Adipocyte (in vitro differentiated cells): ENCODE measurements around the gene RHOBTB3.

Experiments used
- DNase-seq: peaks from one replicate; pipeline ENCODE4 v3.0.0-alpha.2; 2015; ENCODE audit warnings: low read depth
- H3K27me3 ChIP-seq: replicated peaks from 2 replicates; pipeline ENCODE4 v1.7.0; 2013; ENCODE audit warnings: mild to moderate bottlenecking, low read length, moderate library complexity; ENCODE audit not compliant: control insufficient read depth, insufficient read depth
- H3K36me3 ChIP-seq: 2 replicates; pipeline ENCODE4 v1.7.0; 2013; ENCODE audit warnings: low read length, mild to moderate bottlenecking, moderate library complexity; ENCODE audit not compliant: control insufficient read depth, insufficient read depth, severe bottlenecking
- H3K4me1 ChIP-seq: 2 replicates; pipeline ENCODE4 v1.7.0; 2013; ENCODE audit warnings: mild to moderate bottlenecking, low read length, moderate library complexity; ENCODE audit not compliant: control insufficient read depth, insufficient read depth
- H3K4me3 ChIP-seq: 2 replicates; pipeline ENCODE4 v1.7.0; 2013; ENCODE audit warnings: mild to moderate bottlenecking, low read length, moderate library complexity
- H3K9ac ChIP-seq: 2 replicates; pipeline ENCODE4 v1.7.0; 2013; ENCODE audit warnings: mild to moderate bottlenecking, low read length, moderate library complexity
- H3K9me3 ChIP-seq: 2 replicates; pipeline ENCODE4 v1.7.0; 2013; ENCODE audit warnings: mild to moderate bottlenecking, low read length, moderate library complexity; ENCODE audit not compliant: control insufficient read depth

The RHOBTB3 gene

GRCh38 chr5:95816776-95817175 lies 85.6 kb downstream of the RHOBTB3 start:
- DNase-seq = no peak
- Histone ChIP-seq H3K9me3 (no peaks in the 10 kb centered on the region), H3K9ac (no peak overlapping the region), H3K4me1 (peaks cover 35% of the 10 kb centered on the region), H3K4me3 (no peak overlapping the region), H3K36me3 (peaks cover 78% of the 10 kb centered on the region), H3K27me3 (no peaks in the 10 kb centered on the region)

- DNase-seq = no peak
- no peaks in the 10 kb centered on the region for H3K27me3 ChIP-seq
- peaks cover 30% of the 10 kb centered on the region for H3K4me1 ChIP-seq
- no peak overlapping the region for H3K9ac ChIP-seq
- H3K36me3 ChIP-seq = peaks cover 75% of the 10 kb centered on the region
- H3K9me3 ChIP-seq = no peaks in the 10 kb centered on the region
- peak overlapping the region; percentile 93 for H3K4me3 ChIP-seq
Observed at GRCh38 chr5:95817430-95817829, 86.3 kb downstream of the RHOBTB3 start.

DNA sequence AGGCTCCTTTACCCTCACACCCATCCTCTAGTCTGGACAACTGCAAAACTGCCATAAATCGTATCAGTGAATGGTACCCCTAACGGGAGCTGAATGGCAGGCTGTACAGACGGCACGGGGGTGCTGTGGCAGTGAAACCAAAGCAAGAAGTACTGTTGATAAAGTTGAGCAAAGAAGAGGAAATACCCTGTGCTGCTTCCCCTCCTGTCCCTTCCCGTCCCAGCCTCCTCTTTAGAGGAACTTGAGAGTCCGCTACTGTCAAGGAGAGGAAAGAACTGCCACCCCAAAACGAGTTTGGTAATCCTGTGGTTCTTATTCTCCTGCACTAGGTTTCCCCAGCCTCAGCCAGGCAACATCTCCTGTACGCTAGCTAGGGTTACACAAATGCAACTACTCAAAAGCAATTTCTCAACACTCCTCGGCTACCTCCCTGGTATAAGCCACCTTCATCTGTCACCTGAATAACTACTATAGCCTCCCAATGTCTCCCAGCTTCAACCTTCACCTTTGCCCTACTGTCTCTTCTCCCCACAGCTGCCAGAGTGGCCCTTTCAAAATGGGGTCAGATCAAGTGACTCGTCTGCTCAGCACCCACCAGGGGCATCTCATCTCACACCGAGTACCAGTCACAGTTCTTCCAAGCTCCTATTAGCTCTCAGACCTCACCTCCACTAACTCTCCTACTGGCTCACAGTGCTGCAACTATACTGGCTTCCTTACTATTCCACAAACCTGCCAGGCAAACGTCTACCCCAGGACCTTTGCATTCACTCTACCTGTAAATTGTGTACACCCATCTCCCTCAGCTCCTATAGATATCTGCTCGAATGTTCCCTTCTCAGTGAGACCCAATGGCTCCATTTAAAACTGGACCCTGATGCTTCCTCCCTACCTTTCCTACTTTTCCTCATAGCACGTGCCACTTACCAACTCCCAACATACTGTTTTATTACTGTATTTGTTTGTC lies 87.3 kb downstream of the RHOBTB3 start:
- Histone ChIP-seq H3K27me3 (no peaks in the 10 kb centered on the region), H3K4me1 (peaks cover 34% of the 10 kb centered on the region), H3K9me3 (no peaks in the 10 kb centered on the region), H3K36me3 (peaks cover 66% of the 10 kb centered on the region), H3K9ac (peak overlapping the region; percentile 42), H3K4me3 (peak overlapping the region; percentile 93)
- no peak for DNase-seq

GRCh38 chr5:95821110-95822021 lies 90.2 kb downstream of the RHOBTB3 start:
- peak overlapping the region; percentile 93 for H3K4me3 ChIP-seq
- H3K27me3 ChIP-seq = no peaks in the 10 kb centered on the region
- no peaks in the 10 kb centered on the region for H3K9me3 ChIP-seq
- peaks cover 37% of the 10 kb centered on the region for H3K36me3 ChIP-seq
- peaks cover 46% of the 10 kb centered on the region for H3K4me1 ChIP-seq
- DNase-seq = no peak
- peak overlapping the region; percentile 95 for H3K9ac ChIP-seq

- peak; percentile 82 for DNase-seq
- Histone ChIP-seq H3K9me3 (no peaks in the 10 kb centered on the region), H3K4me1 (peaks cover 47% of the 10 kb centered on the region), H3K9ac (peak overlapping the region; percentile 95), H3K4me3 (peak overlapping the region; percentile 93), H3K27me3 (no peaks in the 10 kb centered on the region), H3K36me3 (peaks cover 30% of the 10 kb centered on the region)
Observed at GRCh38 chr5:95822043-95822541, 91.0 kb downstream of the RHOBTB3 start.

GRCh38 chr5:95822542-95823181 lies 91.5 kb downstream of the RHOBTB3 start, which contains the start of gene GLRX:
TSS of gene GLRX (minus strand) at chr5:95822726. CDS start at chr5:95822662, 64 bp downstream.
- Histone ChIP-seq H3K4me3 (peak within 1 kb of the TSS; percentile 93), H3K36me3 (peaks cover 26% of the 10 kb centered on the region), H3K27me3 (no peaks in the 10 kb centered on the region), H3K9ac (peak within 1 kb of the TSS; percentile 95), H3K4me1 (peaks cover 42% of the 10 kb centered on the region), H3K9me3 (no peaks in the 10 kb centered on the region)
- peak; percentile 89 for DNase-seq

DNA sequence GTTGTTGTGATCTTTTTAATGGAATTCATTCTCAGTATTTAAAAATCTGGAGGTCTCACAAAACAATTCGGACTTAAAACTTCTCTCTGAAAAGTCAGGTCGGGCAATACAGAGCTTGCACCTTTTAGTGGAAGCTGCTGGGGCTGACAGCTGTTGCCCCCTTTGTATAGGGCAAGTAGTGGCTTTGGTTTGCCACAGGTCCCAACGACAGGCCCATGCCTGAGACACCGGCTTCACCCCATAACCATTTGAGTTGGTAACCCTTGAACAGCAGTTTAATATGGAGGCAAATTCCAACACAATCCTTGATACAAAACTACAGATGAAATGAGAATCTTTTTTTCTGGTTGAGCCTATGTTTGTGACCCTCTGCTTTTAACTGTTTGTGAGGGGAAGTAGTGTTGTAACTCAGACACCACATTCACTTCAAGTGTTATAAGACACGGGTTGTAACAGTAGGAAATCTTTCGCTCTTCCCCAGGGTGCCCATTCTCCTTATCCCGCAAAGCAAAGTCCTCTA lies 92.1 kb downstream of the RHOBTB3 start:
- H3K4me3 ChIP-seq = peak overlapping the region; percentile 93
- H3K9me3 ChIP-seq = no peaks in the 10 kb centered on the region
- H3K9ac ChIP-seq = peak overlapping the region; percentile 95
- no peak for DNase-seq
- H3K4me1 ChIP-seq = peaks cover 40% of the 10 kb centered on the region
- no peaks in the 10 kb centered on the region for H3K27me3 ChIP-seq
- H3K36me3 ChIP-seq = peaks cover 20% of the 10 kb centered on the region

GRCh38 chr5:95823738-95824609 lies 92.8 kb downstream of the RHOBTB3 start:
- H3K4me3 ChIP-seq = peak overlapping the region; percentile 93
- H3K9ac ChIP-seq = peak overlapping the region; percentile 95
- no peaks in the 10 kb centered on the region for H3K27me3 ChIP-seq
- H3K9me3 ChIP-seq = no peaks in the 10 kb centered on the region
- peaks cover 13% of the 10 kb centered on the region for H3K36me3 ChIP-seq
- peaks cover 33% of the 10 kb centered on the region for H3K4me1 ChIP-seq
- peak; percentile 94 for DNase-seq

DNA sequence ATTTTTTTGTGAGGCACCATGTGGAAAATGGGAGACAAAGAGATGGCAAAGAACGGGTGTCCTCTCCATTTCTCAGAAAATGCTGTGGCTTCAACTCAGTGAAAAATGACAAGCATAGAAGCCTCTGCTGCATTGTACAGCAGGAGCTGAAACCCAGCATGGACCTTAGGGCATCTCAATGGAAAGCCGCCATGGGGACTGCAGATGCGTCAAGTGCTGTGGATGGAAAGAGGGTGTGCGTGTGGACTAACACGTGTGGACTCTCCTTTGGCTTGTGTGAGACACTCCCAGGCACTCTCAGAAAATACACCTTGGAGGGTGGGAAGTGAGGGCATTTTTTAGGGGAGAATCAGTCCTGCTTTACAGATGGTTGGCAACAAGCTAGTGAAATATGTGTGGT lies 93.6 kb downstream of the RHOBTB3 start:
- Histone ChIP-seq H3K9me3 (no peaks in the 10 kb centered on the region), H3K27me3 (no peaks in the 10 kb centered on the region), H3K9ac (no peak overlapping the region), H3K36me3 (peaks cover 8% of the 10 kb centered on the region), H3K4me1 (peaks cover 28% of the 10 kb centered on the region), H3K4me3 (no peak overlapping the region)
- DNase-seq = no peak

DNA sequence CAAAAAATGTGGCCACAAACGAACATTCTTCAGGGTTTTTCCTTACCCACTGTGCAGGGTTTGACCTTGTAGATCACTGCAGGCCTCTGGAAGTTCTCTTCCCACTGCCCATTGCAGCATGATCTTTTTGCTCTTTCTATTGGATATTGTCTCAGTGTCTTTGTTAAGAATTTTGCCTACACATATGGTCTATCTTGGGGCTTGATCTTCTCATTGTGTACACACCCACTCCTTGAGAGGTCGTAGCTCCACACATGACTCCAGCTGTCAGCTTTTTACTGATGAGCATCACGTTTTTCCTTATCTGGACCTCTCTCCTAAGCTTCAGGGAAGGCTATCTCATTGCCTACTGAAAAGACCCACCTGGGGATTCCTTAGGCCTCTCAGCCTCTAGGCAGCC lies 94.4 kb downstream of the RHOBTB3 start:
- H3K36me3 ChIP-seq = peaks cover 2% of the 10 kb centered on the region
- no peak overlapping the region for H3K9ac ChIP-seq
- no peak for DNase-seq
- H3K9me3 ChIP-seq = no peaks in the 10 kb centered on the region
- peaks cover 26% of the 10 kb centered on the region for H3K4me1 ChIP-seq
- H3K4me3 ChIP-seq = no peak overlapping the region
- H3K27me3 ChIP-seq = no peaks in the 10 kb centered on the region
